Lower leg skin (tissue), 3 donors: ENCODE data around the gene CNTN4.

Experiments
- CTCF ChIP-seq, 3 donors: fragments of 450-650 bp; IDR thresholded peaks; one replicate each; pipeline ENCODE4 v1.5.1; 2016; ENCODE audit warnings: antibody characterized with exemption in 3 of 3, mild to moderate bottlenecking in 3 of 3, moderate library complexity in 2 of 3
- POLR2A ChIP-seq, 2 donors: fragments of 450-650 bp; IDR thresholded peaks; one replicate each; pipeline ENCODE4 v1.6.1; 2016 to 2017; ENCODE audit warnings: antibody characterized with exemption in 2 of 2, mild to moderate bottlenecking in 1 of 2, moderate library complexity in 1 of 2

GRCh38 chr3:2261747-2262146 lies 163.1 kb downstream of the CNTN4 start:
- TF ChIP-seq CTCF (IDR thresholded peaks at IDR 0.05) (no peak), POLR2A (IDR thresholded peaks at IDR 0.05) (no peak)
